Prostate gland (tissue), 2 donors: ENCODE results near the gene SERINC3. TPM values are rescaled to one million over a fixed set of nuclear protein-coding genes. Genes with fewer than 3 reads are reported as not detected.

Source experiments
- DNase-seq: peaks from one replicate; pipeline ENCODE4 v3.0.0-alpha.2; 2019; ENCODE audit warnings: low spot score
- H3K27ac ChIP-seq, 2 donors: fragments of 200-600 bp; sonication (generic); 2 replicates each; pipeline ENCODE4 v1.5.1; 2017 to 2019
- H3K27me3 ChIP-seq: fragments of 200-600 bp; sonication (generic); replicated peaks from 2 replicates; pipeline ENCODE4 v1.5.1; 2019; ENCODE audit not compliant: insufficient read depth
- H3K36me3 ChIP-seq, 2 donors: fragments of 200-600 bp; sonication (generic); 1 replicate in 1 of 2; 2 replicates in 1 of 2; pipeline versions ENCODE4 v1.5.1 to v1.8.1; 2017 to 2019
- H3K4me1 ChIP-seq: fragments of 200-600 bp; sonication (generic); replicated peaks from 2 replicates; pipeline ENCODE4 v1.5.1; 2019
- H3K4me3 ChIP-seq, 2 donors: fragments of 200-600 bp; sonication (generic); 2 replicates each; pipeline ENCODE4 v1.5.1; 2017 to 2019
- H3K9me3 ChIP-seq: fragments of 200-600 bp; sonication (generic); 2 replicates; pipeline ENCODE4 v1.5.1; 2017
- POLR2A ChIP-seq: fragments of 450-650 bp; IDR thresholded peaks from one replicate; pipeline ENCODE4 v1.6.1; 2016; ENCODE audit warnings: antibody characterized with exemption, mild to moderate bottlenecking
- POLR2AphosphoS5 ChIP-seq: sonication (generic); formaldehyde crosslinking; IDR thresholded peaks from one replicate; pipeline ENCODE4 v1.6.1; 2017; ENCODE audit warnings: antibody characterized with exemption
- WGBS: methylation state at CpG from one replicate; pipeline ENCODE4 v1.1.5; 2018; 5-methylcytosine and 5-hydroxymethylcytosine counted together
- intact Hi-C: fragments of 100-400 bp; cut with DNase I; formaldehyde crosslinking; loops from one replicate; pipeline ENCODE4 v1.14.2; 2022
- total RNA-seq, 2 donors: library from RNA; depleted of rRNA; stranded (reverse); fragments of >200 nt; gene quantifications; one replicate each; pipeline ENCODE4 v1.1.0, GENCODE V29; 2016
- TF ChIP-seq, protein P1 (sequence below), 4 experiments: fragments of 200-600 bp in 2 of 4; fragments of 450-650 bp in 2 of 4; sonication (generic) in 2 of 4; IDR thresholded peaks; 1 replicate in 3 of 4; 2 replicates in 1 of 4; pipeline ENCODE4 v1.5.1; 2016 to 2019; ENCODE audit warnings: antibody characterized with exemption in 4 of 4, mild to moderate bottlenecking in 2 of 4, moderate library complexity in 2 of 4

Gene SERINC3
- total RNA-seq, 2 donors from 2014 or later, result 89.1 to 141 TPM

DNA sequence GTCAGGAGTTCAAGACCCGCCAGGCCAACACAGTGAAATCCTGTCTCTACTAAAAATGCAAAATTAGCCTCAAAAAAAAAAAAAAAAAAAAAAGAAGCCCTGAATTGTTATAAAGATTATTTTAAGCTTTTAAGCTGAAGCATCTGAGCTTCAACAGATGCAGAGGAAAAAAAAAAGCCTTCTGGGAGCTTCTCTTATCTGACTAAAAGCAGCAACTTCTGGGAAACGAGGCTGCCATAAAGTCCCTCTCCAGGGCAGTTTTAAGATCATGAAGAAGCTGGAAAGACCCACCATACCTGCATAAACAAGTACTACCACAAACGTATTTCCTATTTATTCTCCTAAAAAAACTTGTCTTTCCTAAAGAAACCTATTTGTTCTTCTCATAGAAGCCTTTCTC is 3.6 kb downstream of the SERINC3 start:
- intact Hi-C loops, result no loop called here
- WGBS, result 59% methylated on average over 3 of the region's 3 CpGs
- Histone ChIP-seq H3K4me3 (no peak overlapping the region), H3K4me1 (peaks cover 8% of the 10 kb centered on the region), H3K27ac (no peak overlapping the region), H3K27me3 (no peaks in the 10 kb centered on the region), H3K9me3 (no peaks in the 10 kb centered on the region), H3K36me3 (no peaks in the 10 kb centered on the region)
- TF ChIP-seq POLR2AphosphoS5 (no peak), POLR2A (no peak)
- TF ChIP-seq, protein P1, sequence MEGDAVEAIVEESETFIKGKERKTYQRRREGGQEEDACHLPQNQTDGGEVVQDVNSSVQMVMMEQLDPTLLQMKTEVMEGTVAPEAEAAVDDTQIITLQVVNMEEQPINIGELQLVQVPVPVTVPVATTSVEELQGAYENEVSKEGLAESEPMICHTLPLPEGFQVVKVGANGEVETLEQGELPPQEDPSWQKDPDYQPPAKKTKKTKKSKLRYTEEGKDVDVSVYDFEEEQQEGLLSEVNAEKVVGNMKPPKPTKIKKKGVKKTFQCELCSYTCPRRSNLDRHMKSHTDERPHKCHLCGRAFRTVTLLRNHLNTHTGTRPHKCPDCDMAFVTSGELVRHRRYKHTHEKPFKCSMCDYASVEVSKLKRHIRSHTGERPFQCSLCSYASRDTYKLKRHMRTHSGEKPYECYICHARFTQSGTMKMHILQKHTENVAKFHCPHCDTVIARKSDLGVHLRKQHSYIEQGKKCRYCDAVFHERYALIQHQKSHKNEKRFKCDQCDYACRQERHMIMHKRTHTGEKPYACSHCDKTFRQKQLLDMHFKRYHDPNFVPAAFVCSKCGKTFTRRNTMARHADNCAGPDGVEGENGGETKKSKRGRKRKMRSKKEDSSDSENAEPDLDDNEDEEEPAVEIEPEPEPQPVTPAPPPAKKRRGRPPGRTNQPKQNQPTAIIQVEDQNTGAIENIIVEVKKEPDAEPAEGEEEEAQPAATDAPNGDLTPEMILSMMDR (IDR thresholded peaks at IDR 0.05), result no peak
- DNase-seq, result no peak

DNA sequence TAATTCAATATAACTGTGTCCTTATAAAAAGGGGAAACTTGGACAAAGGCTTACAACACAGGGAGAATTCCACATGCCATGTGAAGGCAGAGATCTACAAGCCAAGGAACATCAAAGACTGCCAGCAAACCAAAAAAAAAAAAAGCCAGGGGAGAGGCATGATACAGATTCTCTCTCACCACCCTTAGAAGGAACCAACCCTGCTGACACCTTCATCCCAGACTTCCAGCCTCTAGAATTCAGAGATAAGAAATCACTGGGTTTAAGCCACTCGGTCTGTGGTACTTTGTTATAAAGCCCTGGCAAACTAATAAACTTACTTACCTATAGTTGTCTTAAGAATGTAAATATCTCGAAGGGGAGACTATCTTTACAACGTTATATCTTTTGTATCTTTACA is 4.4 kb downstream of the SERINC3 start:
- no peak for DNase-seq
- TF ChIP-seq POLR2AphosphoS5 (no peak), POLR2A (no peak)
- TF ChIP-seq, protein P1 (IDR thresholded peaks at IDR 0.05), result no peak
- Histone ChIP-seq H3K36me3 (no peaks in the 10 kb centered on the region), H3K9me3 (no peaks in the 10 kb centered on the region), H3K4me3 (no peak overlapping the region), H3K27me3 (no peaks in the 10 kb centered on the region), H3K4me1 (peaks cover 8% of the 10 kb centered on the region), H3K27ac (no peak overlapping the region)
- intact Hi-C loops, result no loop called here
- WGBS, result 48% methylated on average over 3 of the region's 3 CpGs

DNA sequence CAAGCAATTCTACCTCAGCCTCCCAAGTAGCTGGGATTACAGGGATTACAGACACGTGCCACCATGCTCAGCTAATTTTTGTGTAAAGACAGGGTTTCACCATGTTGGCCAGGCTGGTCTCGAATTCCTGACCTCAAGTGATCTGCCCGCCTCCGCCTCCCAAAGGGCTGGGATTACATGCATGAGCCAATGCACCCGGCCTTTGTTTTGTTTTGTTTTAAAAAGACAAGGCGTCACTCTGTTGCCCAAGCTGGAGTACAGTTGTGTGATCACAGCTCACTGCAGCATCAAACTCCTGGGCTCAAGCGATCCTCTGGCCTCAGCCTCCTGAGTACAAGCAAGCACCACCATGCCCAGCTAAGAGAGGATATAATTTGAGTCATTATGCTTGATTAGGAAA is 5.4 kb downstream of the SERINC3 start:
- Histone ChIP-seq H3K27ac (no peak overlapping the region), H3K4me1 (peaks cover 8% of the 10 kb centered on the region), H3K9me3 (no peaks in the 10 kb centered on the region), H3K4me3 (no peak overlapping the region), H3K27me3 (no peaks in the 10 kb centered on the region), H3K36me3 (no peaks in the 10 kb centered on the region)
- 76% methylated on average over 7 of the region's 7 CpGs for WGBS
- intact Hi-C loops, result no loop called here
- TF ChIP-seq, protein P1 (IDR thresholded peaks at IDR 0.05), result no peak
- TF ChIP-seq POLR2AphosphoS5 (no peak), POLR2A (no peak)
- no peak for DNase-seq

DNA sequence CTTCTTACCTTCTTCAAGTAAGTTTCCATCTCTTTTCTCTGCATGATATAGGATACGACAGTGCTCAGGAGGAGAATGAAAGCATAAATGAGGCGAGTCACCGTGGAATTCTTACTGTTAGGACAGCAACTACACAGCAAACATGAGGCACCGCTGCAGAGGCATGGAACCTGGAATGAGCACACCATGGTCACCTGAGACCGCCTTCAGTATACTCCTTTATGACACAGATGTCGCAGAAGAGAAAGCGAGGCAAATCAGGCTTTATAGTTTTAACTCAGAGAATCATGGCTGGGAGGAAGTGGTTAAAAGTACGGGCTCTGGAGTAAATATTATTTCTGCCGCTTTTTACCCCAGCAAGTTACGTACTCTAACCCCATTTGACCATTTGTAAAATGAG is 8.0 kb downstream of the SERINC3 start:
- peaks cover 12 to 14% of the 10 kb centered on the region in 2 donors for H3K36me3 ChIP-seq
- H3K27me3 ChIP-seq, result no peaks in the 10 kb centered on the region
- no peak for TF ChIP-seq POLR2A
- TF ChIP-seq, protein P1 (IDR thresholded peaks at IDR 0.05), result no peak
- no peak for TF ChIP-seq POLR2AphosphoS5
- no peaks in the 10 kb centered on the region for H3K4me1 ChIP-seq
- no peak for DNase-seq
- no peaks in the 10 kb centered on the region for H3K9me3 ChIP-seq
- intact Hi-C loops, result no loop called here
- no peak overlapping the region for H3K27ac ChIP-seq
- H3K4me3 ChIP-seq, result no peak overlapping the region
- 89% methylated on average over 10 of the region's 10 CpGs for WGBS

DNA sequence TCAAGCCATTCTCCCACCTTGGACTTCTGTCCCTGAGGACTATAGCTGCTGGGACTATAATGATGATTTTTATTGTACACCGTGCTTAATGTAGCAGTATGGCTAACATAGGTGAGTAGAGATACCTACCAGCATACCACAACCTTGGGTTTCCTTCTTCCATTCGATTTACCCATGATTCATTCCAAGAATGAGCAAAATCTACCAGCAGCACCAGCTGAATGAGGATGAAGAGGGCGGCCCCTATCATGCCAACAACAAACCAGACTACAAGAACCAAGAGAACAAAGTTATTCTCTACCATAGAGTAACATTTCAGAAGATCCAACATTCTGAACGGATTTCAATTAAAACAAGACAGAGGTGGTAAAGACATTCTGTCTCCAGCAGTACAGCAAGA is 12.1 kb downstream of the SERINC3 start:
- 91% methylated on average over 4 of the region's 4 CpGs for WGBS
- peaks cover 19 to 20% of the 10 kb centered on the region in 2 donors for H3K36me3 ChIP-seq
- DNase-seq, result no peak
- H3K4me3 ChIP-seq, result no peak overlapping the region
- no peak overlapping the region for H3K27ac ChIP-seq
- TF ChIP-seq POLR2A (no peak), POLR2AphosphoS5 (no peak)
- TF ChIP-seq, protein P1 (IDR thresholded peaks at IDR 0.05), result no peak
- H3K9me3 ChIP-seq, result no peaks in the 10 kb centered on the region
- intact Hi-C loops, result no loop called here
- H3K27me3 ChIP-seq, result no peaks in the 10 kb centered on the region
- H3K4me1 ChIP-seq, result no peaks in the 10 kb centered on the region
